K562 (cell line): Measurements from ENCODE around the gene PCCA.

ENCODE experiments used
- CBX2 ChIP-seq: fragments of 200-600 bp; sonication (generic); IDR thresholded peaks from one replicate; pipeline ENCODE4 v1.6.1; 2012; ENCODE audit warnings: mild to moderate bottlenecking, low read length, inconsistent platforms; ENCODE audit not compliant: insufficient read depth, poor library complexity, severe bottlenecking
- EZH2 ChIP-seq: IDR thresholded peaks from 2 replicates; pipeline ENCODE4 v1.6.1; 2012; ENCODE audit warnings: low read depth, mild to moderate bottlenecking, inconsistent platforms, low read length, borderline replicate concordance
- NFATC3 ChIP-seq: fragments of 450-650 bp; IDR thresholded peaks from 2 replicates; pipeline ENCODE4 v1.6.1; 2017; ENCODE audit warnings: mild to moderate bottlenecking
- POLR2A ChIP-seq: fragments of 450-650 bp; conservative IDR thresholded peaks from 2 replicates; pipeline ENCODE4 v1.6.1; 2016
- SIX5 ChIP-seq, 2 experiments: IDR thresholded peaks; 2 replicates each; pipeline ENCODE4 v1.6.1; 2011; ENCODE audit warnings: low read length in 2 of 2, borderline replicate concordance in 1 of 2, low read depth in 1 of 2, mild to moderate bottlenecking in 1 of 2, moderate library complexity in 1 of 2; ENCODE audit not compliant: insufficient read depth in 1 of 2
- ZNF253 ChIP-seq: fragments of 250-450 bp; sonication (Bioruptor Pico); conservative IDR thresholded peaks from 2 replicates; pipeline ENCODE4 v1.6.1; 2021; ENCODE audit warnings: mild to moderate bottlenecking
- ZNF274 ChIP-seq: IDR thresholded peaks from 2 replicates; pipeline ENCODE4 v1.6.1; 2011; ENCODE audit warnings: low read depth, mild to moderate bottlenecking, low read length, moderate library complexity, borderline replicate concordance
- ZNF644 ChIP-seq: fragments of 200-800 bp; sonication (Bioruptor generic); IDR thresholded peaks from 2 replicates; pipeline ENCODE4 v1.6.1; 2016; ENCODE audit warnings: low read depth, missing genetic modification characterization, missing compliant biosample characterization
- TF ChIP-seq, protein P1 (sequence below): fragments of 450-650 bp; IDR thresholded peaks from 2 replicates; pipeline ENCODE4 v1.6.1; 2017; ENCODE audit warnings: mild to moderate bottlenecking, moderate library complexity
- TF ChIP-seq, protein P2 (sequence below): fragments of 450-650 bp; formaldehyde crosslinking; IDR thresholded peaks from 2 replicates; pipeline ENCODE4 v1.4.0; 2022; ENCODE audit warnings: missing genetic modification characterization
- TF ChIP-seq, protein P3 (sequence below), 3 experiments: IDR thresholded peaks in 2 of 3; conservative IDR thresholded peaks in 1 of 3; 2 replicates each; pipeline ENCODE4 v1.5.1; 2011 to 2012; ENCODE audit warnings: low read length in 3 of 3, mild to moderate bottlenecking in 3 of 3, control low read depth in 2 of 3, improper control_type of control experiment in 1 of 3, inconsistent platforms in 1 of 3, low read depth in 1 of 3, mixed read lengths in 1 of 3, moderate library complexity in 1 of 3; ENCODE audit not compliant: insufficient read depth in 2 of 3
- TF ChIP-seq, protein P4 (sequence below): sonication (generic); formaldehyde crosslinking; IDR thresholded peaks from 2 replicates; pipeline ENCODE4 v1.5.0; 2020; ENCODE audit warnings: missing genetic modification reagents

DNA sequence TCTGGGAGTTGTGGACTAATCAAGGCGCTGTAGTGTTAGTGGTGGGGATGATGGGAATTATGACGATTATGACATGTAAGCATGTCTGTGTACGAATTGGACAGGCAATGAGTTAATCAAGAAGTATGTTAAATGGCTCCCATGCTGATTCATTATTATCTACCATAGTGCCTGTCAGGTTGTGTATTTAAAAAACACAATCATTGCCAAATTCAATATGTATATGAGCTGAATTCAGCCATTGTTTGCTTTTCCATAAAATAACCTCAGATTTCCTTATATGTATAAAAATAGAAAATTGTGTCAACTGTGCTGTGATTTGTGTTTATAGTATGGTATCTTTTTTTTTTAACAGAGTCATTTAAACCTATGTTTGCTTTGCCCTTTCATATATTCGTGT is 37.1 kb downstream of the PCCA start:
- TF ChIP-seq ZNF274 (no peak), POLR2A (no peak), EZH2 (no peak), NFATC3 (no peak), ZNF253 (CRISPR knock-in tag) (no peak), CBX2 (no peak), ZNF644 (tag) (no peak), SIX5 (IDR thresholded peaks at IDR 0.05; ENCODE audit: borderline replicate concordance in 1 of 2, insufficient read depth in 1 of 2, low read depth in 1 of 2, low read length in 2 of 2) (no peak)
- TF ChIP-seq, protein P1, sequence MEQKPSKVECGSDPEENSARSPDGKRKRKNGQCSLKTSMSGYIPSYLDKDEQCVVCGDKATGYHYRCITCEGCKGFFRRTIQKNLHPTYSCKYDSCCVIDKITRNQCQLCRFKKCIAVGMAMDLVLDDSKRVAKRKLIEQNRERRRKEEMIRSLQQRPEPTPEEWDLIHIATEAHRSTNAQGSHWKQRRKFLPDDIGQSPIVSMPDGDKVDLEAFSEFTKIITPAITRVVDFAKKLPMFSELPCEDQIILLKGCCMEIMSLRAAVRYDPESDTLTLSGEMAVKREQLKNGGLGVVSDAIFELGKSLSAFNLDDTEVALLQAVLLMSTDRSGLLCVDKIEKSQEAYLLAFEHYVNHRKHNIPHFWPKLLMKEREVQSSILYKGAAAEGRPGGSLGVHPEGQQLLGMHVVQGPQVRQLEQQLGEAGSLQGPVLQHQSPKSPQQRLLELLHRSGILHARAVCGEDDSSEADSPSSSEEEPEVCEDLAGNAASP, result no peak
- TF ChIP-seq, protein P2, sequence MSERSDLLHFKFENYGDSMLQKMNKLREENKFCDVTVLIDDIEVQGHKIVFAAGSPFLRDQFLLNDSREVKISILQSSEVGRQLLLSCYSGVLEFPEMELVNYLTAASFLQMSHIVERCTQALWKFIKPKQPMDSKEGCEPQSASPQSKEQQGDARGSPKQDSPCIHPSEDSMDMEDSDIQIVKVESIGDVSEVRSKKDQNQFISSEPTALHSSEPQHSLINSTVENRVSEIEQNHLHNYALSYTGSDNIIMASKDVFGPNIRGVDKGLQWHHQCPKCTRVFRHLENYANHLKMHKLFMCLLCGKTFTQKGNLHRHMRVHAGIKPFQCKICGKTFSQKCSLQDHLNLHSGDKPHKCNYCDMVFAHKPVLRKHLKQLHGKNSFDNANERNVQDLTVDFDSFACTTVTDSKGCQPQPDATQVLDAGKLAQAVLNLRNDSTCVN, result no peak
- TF ChIP-seq, protein P3, sequence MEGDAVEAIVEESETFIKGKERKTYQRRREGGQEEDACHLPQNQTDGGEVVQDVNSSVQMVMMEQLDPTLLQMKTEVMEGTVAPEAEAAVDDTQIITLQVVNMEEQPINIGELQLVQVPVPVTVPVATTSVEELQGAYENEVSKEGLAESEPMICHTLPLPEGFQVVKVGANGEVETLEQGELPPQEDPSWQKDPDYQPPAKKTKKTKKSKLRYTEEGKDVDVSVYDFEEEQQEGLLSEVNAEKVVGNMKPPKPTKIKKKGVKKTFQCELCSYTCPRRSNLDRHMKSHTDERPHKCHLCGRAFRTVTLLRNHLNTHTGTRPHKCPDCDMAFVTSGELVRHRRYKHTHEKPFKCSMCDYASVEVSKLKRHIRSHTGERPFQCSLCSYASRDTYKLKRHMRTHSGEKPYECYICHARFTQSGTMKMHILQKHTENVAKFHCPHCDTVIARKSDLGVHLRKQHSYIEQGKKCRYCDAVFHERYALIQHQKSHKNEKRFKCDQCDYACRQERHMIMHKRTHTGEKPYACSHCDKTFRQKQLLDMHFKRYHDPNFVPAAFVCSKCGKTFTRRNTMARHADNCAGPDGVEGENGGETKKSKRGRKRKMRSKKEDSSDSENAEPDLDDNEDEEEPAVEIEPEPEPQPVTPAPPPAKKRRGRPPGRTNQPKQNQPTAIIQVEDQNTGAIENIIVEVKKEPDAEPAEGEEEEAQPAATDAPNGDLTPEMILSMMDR (IDR thresholded peaks at IDR 0.05 in 2 of 3, conservative IDR thresholded peaks at IDR 0.05 in 1 of 3; ENCODE audit: insufficient read depth in 2 of 3, low read depth in 1 of 3, low read length in 3 of 3), result no peak
- TF ChIP-seq, protein P4, sequence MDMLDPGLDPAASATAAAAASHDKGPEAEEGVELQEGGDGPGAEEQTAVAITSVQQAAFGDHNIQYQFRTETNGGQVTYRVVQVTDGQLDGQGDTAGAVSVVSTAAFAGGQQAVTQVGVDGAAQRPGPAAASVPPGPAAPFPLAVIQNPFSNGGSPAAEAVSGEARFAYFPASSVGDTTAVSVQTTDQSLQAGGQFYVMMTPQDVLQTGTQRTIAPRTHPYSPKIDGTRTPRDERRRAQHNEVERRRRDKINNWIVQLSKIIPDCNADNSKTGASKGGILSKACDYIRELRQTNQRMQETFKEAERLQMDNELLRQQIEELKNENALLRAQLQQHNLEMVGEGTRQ (CRISPR knock-in tag), result no peak
